ENCODE data around the gene LIPC.

- TF ChIP-seq GATA3 (IDR thresholded peaks at IDR 0.05; ENCODE audit: low read depth, low read length): no peak
- TF ChIP-seq GATA2 (IDR thresholded peaks at IDR 0.05; ENCODE audit: low read depth, low read length): no peak
These were observed 144.9 kb downstream of the LIPC start for GRCh38 chr15:58576657-58577056.
